HG03095 (cell line): Measurements from ENCODE around the gene PRPSAP1.
"Not testable (repeated sequence)": the region's sequence is repeated elsewhere in the genome, so short reads cannot be mapped to it uniquely, and the experiment has no call there.

ENCODE experiments used
- ATAC-seq: cut with Tn5 transposase; IDR thresholded peaks from one replicate; pipeline ENCODE4 v1.9.1; 2021; ENCODE audit warnings: moderate library complexity; ENCODE audit not compliant: unreplicated experiment

The PRPSAP1 gene

GRCh38 chr17:76327696-76328095, 26.0 kb downstream of the PRPSAP1 start:
- ATAC-seq, result no peak

GRCh38 chr17:76326306-76326705, 27.4 kb downstream of the PRPSAP1 start:
- no peak for ATAC-seq

GRCh38 chr17:76318586-76318985, 35.1 kb downstream of the PRPSAP1 start:
- no peak for ATAC-seq

- no peak for ATAC-seq
Observed at GRCh38 chr17:76317535-76317934, 36.2 kb downstream of the PRPSAP1 start.

- ATAC-seq, result no peak
Observed at GRCh38 chr17:76314392-76315227, 39.1 kb downstream of the PRPSAP1 start.

- ATAC-seq, result no peak
Observed at GRCh38 chr17:76312735-76313134, 41.0 kb downstream of the PRPSAP1 start.

- no peak for ATAC-seq
Observed at GRCh38 chr17:76309461-76309860, 44.3 kb downstream of the PRPSAP1 start.

- no peak for ATAC-seq
Observed at GRCh38 chr17:76307966-76308338, 45.8 kb downstream of the PRPSAP1 start, which contains the start of gene QRICH2. Gene QRICH2 (minus strand): TSS chr17:76308276. CDS start chr17:76307998, 278 bp downstream.

- no peak for ATAC-seq
Observed at GRCh38 chr17:76307299-76307965, 46.3 kb downstream of the PRPSAP1 start.

- not testable (repeated sequence) for ATAC-seq
Observed at GRCh38 chr17:76305135-76305454, 48.6 kb downstream of the PRPSAP1 start.

- no peak for ATAC-seq
Observed at GRCh38 chr17:76304226-76305134, 49.2 kb downstream of the PRPSAP1 start.

GRCh38 chr17:76297436-76297835, 56.3 kb downstream of the PRPSAP1 start:
- no peak for ATAC-seq

GRCh38 chr17:76296889-76297288, 56.8 kb downstream of the PRPSAP1 start:
- ATAC-seq, result no peak

GRCh38 chr17:76296186-76296585, 57.5 kb downstream of the PRPSAP1 start:
- no peak for ATAC-seq

- no peak for ATAC-seq
Observed at GRCh38 chr17:76293106-76293505, 60.6 kb downstream of the PRPSAP1 start.

- no peak for ATAC-seq
Observed at GRCh38 chr17:76292567-76292966, 61.1 kb downstream of the PRPSAP1 start.

GRCh38 chr17:76281573-76282371, 71.9 kb downstream of the PRPSAP1 start:
- ATAC-seq, result no peak

- no peak for ATAC-seq
Observed at GRCh38 chr17:76280650-76281049, 73.1 kb downstream of the PRPSAP1 start.

- ATAC-seq, result no peak
Observed at GRCh38 chr17:76279742-76280287, 73.9 kb downstream of the PRPSAP1 start.
